ENCODE results near the gene CDH2.

Gene CDH2

GRCh38 chr18:28127763-28128658 lies 48.9 kb downstream of the CDH2 start:
- DNase-seq, result no peak

GRCh38 chr18:28127228-28127627 lies 49.7 kb downstream of the CDH2 start:
- DNase-seq, result no peak

GRCh38 chr18:28126768-28127167 lies 50.2 kb downstream of the CDH2 start:
- DNase-seq, result no peak

GRCh38 chr18:28125051-28125450 lies 51.9 kb downstream of the CDH2 start:
- no peak for DNase-seq

- DNase-seq, result no peak
Measured at GRCh38 chr18:28124131-28125029, 52.5 kb downstream of the CDH2 start.

GRCh38 chr18:28123401-28124030 lies 53.4 kb downstream of the CDH2 start:
- DNase-seq, result no peak

GRCh38 chr18:28120828-28121515 lies 56.0 kb downstream of the CDH2 start:
- no peak for DNase-seq

- no peak for DNase-seq
Measured at GRCh38 chr18:28116461-28116860, 60.5 kb downstream of the CDH2 start.

- DNase-seq, result peak in 1 of 58 donors; percentile 13
Measured at GRCh38 chr18:28115149-28115550, 61.8 kb downstream of the CDH2 start.

- no peak for DNase-seq
Measured at GRCh38 chr18:28114472-28114871, 62.5 kb downstream of the CDH2 start.

GRCh38 chr18:28113271-28114029 lies 63.5 kb downstream of the CDH2 start:
- DNase-seq, result no peak

GRCh38 chr18:28112056-28112470 lies 64.9 kb downstream of the CDH2 start:
- no peak for DNase-seq

- no peak for DNase-seq
Measured at GRCh38 chr18:28110924-28111323, 66.0 kb downstream of the CDH2 start.

GRCh38 chr18:28109781-28110560 lies 67.0 kb downstream of the CDH2 start:
- peak in 1 of 58 donors; percentile 17 for DNase-seq

- no peak for DNase-seq
Measured at GRCh38 chr18:28108814-28109213, 68.1 kb downstream of the CDH2 start.

- DNase-seq, result no peak
Measured at GRCh38 chr18:28108254-28108653, 68.7 kb downstream of the CDH2 start.

- no peak for DNase-seq
Measured at GRCh38 chr18:28099237-28099636, 77.7 kb downstream of the CDH2 start.

- DNase-seq, result no peak
Measured at GRCh38 chr18:28095631-28096030, 81.3 kb downstream of the CDH2 start.

GRCh38 chr18:28095041-28095440 lies 81.9 kb downstream of the CDH2 start:
- no peak for DNase-seq
